GM12891 (cell line): ENCODE data around the gene SDHA.
"Not testable (repeated sequence)": the region's sequence is repeated elsewhere in the genome, so short reads cannot be mapped to it uniquely, and the experiment has no call there.

ENCODE experiments used
- POLR2A ChIP-seq: IDR thresholded peaks from 2 replicates; pipeline ENCODE4 v1.6.1; 2011; ENCODE audit warnings: low read depth, low read length, control low read depth
- POLR2AphosphoS5 ChIP-seq: IDR thresholded peaks from 2 replicates; pipeline ENCODE4 v1.6.1; 2011; ENCODE audit warnings: low read depth, low read length, control low read depth
- POU2F2 ChIP-seq: IDR thresholded peaks from 2 replicates; pipeline ENCODE4 v1.6.1; 2011; ENCODE audit warnings: low read depth, mild to moderate bottlenecking, control low read depth, low read length, moderate library complexity
- SPI1 ChIP-seq: IDR thresholded peaks from 2 replicates; pipeline ENCODE4 v1.6.1; 2011; ENCODE audit warnings: low read depth, low read length, control low read depth
- TAF1 ChIP-seq: IDR thresholded peaks from 2 replicates; pipeline ENCODE4 v1.6.1; 2011; ENCODE audit warnings: low read depth, low read length, control low read depth

- TF ChIP-seq POLR2AphosphoS5, TAF1, POLR2A, POU2F2, SPI1: not testable (repeated sequence)
These were observed 55.4 kb downstream of the SDHA start for GRCh38 chr5:273491-273890.
